GM12892 (cell line): ENCODE results near the gene FAM13A.

ENCODE experiments used
- POLR2A ChIP-seq: IDR thresholded peaks from 2 replicates; pipeline ENCODE4 v1.6.1; 2011; ENCODE audit warnings: low read depth, low read length, control low read depth
- POLR2AphosphoS5 ChIP-seq: IDR thresholded peaks from 2 replicates; pipeline ENCODE4 v1.6.1; 2011; ENCODE audit warnings: low read depth, low read length, control low read depth
- TAF1 ChIP-seq: IDR thresholded peaks from 2 replicates; pipeline ENCODE4 v1.6.1; 2011; ENCODE audit warnings: low read depth, mild to moderate bottlenecking, control low read depth, low read length, borderline replicate concordance

- no peak for TF ChIP-seq TAF1
- TF ChIP-seq POLR2AphosphoS5 = no peak
- TF ChIP-seq POLR2A = no peak
Measured at GRCh38 chr4:88725143-88725542, 331.8 kb downstream of the FAM13A start.
